Stimulated activated CD8-positive, alpha-beta memory T cell treated with anti-CD3 and anti-CD28 coated beads, Interleukin-12 subunit alpha, Interleukin-12 subunit beta, amount 100 ng/mL, for 24 hours (primary cell): ENCODE data around the gene SLC1A2.

Experiments used
- DNase-seq: peaks from one replicate; pipeline ENCODE4 v3.0.0-alpha.2; 2020; ENCODE audit errors: extremely low read depth

The SLC1A2 gene

DNA sequence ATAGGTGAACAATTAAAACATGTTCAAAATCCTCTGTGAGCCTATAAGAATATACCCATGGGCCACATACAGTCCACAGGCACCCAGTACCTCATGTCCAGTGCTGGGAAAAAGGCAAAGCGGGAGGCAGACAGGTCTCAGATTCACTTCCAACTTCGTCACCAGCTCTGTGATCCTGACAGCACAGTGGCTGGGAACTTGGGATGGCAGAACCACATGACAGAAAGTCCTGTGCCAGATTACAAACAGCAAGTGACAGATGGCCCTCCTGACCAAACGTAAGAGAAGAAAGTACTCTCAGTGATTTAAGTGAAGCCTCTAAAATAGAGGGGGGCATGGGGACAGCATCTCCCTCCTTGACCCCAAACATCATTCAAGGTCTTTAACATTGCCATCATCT is 5.8 kb downstream of the SLC1A2 start:
- DNase-seq: no peak

DNA sequence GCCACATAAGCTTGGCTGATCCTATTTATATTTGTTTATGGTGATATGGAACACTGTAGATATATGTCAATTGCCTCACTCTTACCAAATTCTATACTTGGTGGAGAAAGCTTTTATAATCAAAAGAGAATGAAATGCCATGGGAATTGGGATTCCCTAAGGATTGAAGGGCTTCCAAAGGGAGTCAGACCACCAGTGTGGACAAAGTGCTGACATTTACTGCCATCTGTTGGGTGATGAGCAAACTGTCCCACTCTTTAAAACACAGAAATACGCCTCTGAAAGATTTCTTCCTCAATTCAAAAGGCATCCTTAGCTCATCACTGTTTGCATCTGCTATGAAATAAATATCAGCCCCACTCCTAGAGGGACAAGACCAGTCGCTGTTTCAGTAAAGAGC is 7.1 kb downstream of the SLC1A2 start:
- DNase-seq: no peak

DNA sequence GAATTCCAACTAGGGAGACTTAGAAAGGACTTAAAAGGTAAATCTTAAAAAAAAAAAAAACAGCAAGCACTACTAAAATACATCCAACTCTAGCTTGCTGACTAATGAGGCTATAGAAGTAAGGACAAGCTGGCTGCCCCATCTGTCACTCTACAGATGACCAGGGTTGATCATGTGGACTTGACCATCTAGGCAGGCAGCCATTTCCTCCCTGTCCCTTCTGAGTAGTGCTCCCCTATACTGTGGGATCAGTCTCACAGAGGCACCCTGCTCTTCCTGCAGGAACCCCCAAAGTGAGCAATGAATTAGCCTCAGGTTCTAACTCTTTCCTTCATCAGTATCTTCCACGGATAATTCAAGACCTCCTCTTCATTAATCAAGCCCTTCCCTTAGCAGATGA is 12.3 kb downstream of the SLC1A2 start:
- DNase-seq: no peak

DNA sequence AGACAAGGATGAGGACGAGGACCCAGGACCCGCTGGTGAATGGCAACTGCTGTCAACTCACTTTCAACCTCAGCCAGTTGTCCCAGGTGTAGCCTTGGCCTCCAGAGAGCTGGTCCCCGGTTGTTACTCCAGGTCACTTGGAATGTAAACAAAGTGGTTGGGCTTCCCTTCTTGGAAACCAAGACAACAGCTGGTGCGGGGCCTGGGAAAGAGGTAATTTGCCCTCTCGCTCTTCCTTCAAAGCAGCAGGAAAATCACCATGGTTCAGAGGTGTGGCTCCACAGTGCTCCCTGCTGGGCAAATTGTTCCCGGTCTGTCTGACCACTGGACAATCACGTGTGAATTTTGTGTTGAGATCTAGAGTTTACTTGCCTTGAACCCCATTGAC is 15.0 kb downstream of the SLC1A2 start:
- no peak for DNase-seq

DNA sequence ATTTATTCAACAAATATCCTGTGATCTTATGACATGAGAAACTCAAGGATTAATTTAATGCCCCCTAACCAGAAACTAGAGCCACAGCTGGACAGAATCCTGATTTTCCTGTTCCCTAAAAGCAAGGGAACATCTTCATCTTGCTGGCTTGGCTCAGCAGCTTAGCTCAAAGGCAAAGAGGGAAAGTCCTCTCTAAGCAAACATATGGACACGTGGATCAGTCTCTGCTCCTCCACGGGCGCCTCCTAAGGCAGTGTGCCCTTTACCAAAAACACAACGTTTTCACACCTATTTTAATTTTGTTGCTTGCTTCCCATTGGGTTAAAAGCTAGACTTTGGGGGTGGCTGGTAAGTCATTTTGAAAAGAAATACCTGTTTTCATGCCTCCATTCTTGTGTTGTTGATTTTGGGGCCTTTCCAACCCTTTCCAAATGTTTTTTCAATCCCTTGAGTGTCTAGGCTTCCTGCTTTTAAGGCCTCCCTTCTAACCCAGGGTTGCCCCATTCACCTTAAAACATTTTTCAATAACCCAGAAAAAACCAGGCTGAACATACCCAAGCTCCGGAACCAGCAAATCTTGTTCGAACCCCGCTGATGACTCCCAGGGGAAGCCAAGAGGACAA is 15.5 kb downstream of the SLC1A2 start:
- no peak for DNase-seq

DNA sequence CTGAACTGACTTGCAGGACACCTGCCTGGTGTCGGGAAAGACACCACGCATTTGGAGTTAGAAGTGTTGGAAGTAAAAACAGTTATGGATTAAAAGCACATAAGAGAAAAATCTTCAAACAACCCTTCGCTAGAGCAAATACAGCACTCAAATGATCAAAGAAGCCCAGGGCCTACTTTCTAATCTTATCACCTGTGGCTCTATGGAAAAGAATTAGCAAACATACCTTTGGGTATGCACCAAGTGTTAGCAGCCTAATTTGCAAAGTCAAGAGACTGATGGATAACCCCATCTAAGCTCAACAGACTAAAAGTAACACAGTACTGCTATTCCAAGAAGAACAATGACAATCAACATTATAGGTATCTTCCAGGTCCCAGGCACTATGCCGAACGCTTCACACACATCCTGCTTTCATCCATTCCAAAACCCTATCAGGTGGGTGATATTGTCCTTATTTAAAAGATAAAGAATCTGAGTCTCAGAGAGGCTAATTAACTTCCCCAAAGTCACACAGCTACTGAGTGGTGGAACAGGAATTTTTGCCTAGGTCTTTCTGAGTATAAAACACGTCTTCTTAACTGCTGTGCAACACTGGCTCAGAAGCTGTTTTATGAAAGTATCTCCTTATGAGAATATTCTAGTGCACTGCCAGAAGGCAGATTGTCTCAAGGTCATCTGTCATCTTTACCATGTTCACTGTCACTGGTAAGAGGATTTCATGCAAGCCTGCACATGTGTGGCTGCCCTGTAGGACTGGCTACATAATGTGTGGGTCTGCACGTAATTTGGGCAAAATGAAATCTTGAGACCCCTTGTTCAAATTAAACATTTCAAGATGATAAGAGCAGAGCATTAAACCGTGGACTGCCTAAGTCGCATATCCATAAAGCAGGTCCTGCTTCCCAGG is 16.4 kb downstream of the SLC1A2 start:
- DNase-seq: no peak

DNA sequence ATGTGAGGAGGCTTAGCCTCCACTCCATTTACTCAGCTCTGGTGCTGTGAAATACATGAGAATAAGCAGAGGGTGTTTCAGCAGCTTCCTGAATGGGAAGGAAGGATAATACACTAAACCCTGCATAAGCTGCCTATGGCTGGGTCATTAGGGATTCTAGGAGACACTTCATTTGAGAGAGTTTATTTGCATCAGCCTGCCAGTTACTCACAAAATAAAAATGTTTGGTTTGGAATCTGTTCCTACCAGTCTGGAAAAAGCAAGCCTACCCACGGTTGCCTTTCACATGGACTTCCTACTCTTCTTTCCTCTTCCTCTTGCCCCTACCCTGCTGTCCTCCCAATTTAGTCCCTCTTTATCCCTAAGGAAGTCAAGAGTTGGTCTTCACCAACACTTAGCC is 20.5 kb downstream of the SLC1A2 start:
- no peak for DNase-seq

DNA sequence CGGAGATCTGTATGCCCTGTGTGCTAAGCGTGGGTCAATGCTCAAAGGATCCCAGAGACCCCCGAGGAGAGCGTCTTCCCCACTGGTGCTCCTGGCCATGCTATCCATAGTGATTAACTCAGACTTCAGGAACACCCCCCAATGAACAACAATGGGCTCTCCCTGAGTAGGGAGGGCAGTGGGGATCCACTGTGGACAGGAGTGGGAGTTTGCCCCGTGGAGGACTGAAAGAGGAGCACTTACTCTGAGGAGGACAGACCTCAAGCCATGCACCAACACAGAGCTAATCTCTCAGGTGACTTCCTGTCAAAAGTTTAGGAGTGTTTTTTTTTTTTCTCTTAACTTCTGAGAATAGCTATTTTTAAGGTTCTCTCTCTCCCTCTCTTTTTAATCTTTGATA is 24.4 kb downstream of the SLC1A2 start:
- DNase-seq: no peak

DNA sequence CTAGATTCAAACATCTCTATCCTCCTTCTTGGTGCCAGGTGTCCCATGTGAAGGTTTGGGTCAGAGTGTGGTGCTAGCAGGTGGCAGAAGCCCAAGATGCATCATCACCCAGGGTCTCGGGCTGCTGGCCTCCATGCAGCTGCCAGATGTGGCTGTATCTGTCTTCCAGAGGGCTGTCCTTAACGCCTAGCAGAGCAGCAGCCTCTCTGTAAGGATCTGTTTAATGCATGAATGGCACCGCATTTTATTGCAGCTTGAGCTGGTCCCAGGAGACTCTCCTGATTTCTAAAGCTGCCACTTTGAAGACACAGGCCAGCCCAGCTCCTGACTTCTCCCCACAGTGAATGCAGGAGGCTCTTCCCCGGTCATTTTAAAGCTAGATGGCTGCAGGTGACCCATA is 26.3 kb downstream of the SLC1A2 start:
- DNase-seq: no peak

DNA sequence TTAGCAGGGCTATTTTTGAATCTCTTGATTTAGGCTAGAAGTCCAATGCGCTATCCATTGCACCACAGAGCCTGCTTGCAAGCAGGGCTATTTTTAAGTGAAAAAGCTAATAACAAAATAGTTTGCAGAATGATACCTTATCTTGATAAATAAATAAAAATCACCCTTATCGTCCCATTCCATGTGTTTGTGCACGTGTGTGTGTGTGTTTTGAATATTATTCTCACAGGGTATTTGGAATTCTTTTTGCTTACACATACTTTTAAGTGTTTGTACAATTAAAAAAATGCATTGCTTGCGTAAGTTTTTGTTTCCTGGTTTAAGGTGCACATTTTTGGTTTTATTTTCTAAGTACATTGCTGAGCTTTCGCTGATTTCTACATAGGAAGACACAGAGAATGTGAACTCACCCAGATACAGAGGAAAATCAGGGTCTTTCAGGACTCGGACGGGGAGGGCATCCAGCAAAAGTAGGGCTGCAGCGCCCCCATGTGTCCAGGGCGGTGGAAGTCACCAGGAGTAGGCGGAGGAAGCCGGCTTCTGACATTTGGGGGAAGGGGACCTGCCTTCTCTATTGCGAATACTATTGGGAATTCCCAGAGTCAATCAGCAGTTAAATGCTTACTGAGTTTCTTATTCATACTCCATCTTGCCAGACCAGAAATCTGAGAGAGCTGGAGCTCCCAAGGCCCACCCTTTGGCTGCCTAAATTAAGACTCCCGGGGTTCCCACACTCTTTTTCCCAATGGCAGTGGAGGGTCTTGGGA is 27.3 kb downstream of the SLC1A2 start:
- DNase-seq: peak; percentile 65

DNA sequence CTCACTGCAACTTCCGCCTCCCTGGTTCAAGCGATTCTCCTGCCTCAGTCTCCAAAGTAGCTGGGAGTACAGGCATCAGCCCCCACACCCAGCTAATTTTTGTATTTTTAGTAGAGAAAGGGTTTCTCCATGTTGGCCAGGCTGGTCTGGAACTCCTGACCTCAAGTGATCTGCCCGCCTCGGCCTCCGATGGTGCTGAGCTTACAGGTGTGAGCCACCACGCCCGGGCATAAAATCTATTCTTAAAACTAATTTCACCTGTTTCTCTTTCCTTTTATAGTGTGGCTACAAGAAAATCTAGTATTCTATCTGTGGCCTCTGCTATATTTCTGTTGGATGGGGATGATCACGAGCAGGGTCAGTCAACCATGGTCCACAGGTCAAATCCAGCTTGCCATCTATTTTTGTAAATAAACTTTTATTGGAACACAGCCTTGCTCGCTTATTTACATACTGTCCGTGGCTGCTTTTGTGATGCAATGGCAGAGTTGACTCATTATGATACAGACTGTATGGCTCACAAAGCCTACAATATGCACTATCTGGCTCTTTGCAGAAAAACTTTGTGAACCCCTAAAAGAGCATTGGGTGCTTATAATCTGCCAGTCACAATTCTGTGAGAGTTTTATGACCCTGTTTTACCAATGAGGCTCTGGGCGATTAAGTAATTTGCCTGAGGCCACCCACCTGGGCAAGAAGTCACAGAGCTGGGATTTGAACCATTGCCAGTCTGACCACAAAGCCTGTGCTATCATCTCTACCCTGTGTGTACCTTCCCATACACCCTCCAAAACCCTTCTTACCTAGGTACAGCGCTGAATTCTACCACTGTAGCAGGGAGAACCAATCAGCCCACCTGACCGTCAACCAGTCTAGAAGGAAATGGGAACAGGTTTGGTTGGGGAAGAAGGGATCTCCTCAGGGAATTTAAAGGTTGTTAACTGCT is 28.3 kb downstream of the SLC1A2 start:
- no peak for DNase-seq

DNA sequence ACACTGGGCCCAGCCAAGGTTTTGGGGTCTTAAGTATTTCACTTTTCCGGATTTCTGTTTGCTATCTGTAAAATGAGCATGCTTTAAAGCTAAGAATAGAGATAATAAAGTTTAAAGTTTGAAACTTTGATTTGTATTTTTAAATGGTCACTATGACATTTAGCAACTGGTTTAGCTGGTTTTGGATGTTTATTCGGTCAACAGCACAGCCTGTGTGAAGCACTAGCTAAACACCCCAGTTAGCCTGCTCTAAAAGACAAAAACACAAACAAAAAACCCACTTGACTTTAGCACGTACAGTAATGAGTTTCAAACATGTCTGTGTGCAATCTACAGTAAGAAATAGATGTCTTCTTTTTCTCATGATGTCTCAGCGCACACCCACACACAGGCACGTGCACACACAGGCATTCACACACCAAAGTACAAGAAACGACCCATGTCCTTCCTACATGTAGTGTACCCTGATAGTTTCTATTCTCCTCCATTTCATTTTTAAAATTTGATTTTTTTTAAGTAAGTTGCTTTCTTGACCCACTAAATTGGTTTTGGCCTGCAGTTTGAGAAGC is 29.4 kb downstream of the SLC1A2 start:
- DNase-seq: no peak

DNA sequence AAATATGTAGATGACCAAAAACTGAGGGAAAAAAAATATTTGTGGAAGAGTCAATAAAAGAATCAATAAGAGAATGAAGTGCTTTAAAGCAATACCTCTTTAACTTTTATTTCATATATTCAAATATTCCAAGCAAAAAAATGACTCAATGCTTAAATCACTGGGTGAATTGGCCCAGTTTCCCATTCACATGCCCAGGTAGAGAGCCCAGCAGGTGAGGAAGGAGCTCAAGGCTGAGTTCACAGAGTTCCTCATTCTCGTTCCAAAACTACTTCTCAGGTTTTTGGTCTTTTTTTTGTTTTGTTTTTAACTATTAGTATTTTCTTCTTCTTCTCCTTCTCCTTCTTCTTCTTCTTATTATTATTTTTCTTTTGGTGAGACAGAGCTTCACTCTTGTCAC is 30.2 kb downstream of the SLC1A2 start:
- DNase-seq: no peak

DNA sequence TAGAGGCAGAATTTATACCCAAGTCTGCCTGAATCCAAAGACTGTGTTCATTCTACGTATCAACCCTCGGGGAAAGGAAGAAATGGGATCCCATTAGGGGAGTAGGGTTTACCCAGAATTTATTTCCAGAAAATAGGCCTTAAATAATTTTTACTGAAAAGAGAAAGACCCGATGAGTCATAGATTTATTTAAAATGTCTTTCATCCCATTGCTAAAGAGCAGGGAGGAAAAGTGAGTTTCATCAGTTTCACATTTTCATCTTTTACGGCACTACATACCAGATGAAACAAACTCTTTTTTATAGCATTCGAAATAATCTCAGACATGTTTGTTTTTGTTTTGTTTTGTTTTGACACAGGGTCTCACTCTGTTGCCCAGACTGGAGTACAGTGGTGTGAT is 31.3 kb downstream of the SLC1A2 start:
- no peak for DNase-seq

DNA sequence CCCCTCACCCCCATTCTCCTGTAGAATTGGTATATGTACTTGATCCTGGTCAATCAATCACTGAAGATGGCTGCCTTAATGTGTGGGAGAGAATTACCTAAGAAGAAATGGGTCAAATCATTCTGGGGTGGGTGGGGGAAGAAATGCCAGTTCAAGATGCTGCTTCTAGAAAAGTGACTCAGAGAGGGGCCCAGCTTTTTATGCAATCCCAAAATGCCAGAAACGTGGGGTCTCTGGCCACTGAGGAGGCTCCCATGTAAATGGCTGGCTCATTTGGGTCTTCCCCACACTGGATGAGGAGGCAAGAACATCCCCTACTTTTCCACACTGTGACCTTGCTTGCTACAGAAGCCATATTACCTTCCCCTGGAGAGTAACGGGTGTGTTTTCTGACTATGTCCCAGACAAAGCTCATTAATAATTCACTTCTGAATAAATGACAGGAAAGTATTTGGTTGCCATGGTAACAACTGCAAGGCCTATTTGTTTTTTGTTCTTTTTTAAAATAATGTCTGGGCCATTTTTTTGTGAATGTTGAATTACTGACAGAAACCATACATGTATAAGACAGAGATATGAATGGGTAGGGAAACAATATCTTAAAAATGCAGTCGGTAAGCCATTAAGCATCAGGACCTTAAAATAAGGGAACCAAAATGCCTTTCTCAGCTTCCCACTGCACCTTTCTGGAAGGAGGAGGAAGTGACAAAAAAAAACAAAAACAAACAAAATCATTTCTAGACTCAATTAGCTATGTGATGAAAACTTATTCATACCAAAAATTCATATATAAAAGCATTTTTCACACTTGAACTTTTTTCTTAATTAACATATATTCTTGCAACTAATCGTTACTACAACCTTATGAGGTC is 32.0 kb downstream of the SLC1A2 start:
- no peak for DNase-seq

DNA sequence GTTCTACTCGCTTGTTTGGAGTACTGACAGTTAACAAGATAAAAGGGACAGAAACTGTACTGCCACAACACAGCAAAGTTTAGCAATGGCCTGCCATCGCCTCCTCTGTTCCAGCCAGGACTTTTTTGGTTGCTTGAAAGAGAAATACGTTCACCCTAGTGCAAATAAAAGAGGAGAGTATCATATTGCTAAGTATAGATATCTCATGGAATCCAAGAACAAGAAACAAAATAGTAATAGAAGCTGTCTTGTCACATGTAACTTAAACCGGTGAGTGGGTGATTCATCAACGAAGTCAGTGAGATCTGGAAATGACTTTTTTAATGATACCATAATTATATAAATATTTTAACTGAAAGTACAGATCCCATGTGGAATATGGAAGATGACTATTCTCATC is 35.4 kb downstream of the SLC1A2 start:
- no peak for DNase-seq

DNA sequence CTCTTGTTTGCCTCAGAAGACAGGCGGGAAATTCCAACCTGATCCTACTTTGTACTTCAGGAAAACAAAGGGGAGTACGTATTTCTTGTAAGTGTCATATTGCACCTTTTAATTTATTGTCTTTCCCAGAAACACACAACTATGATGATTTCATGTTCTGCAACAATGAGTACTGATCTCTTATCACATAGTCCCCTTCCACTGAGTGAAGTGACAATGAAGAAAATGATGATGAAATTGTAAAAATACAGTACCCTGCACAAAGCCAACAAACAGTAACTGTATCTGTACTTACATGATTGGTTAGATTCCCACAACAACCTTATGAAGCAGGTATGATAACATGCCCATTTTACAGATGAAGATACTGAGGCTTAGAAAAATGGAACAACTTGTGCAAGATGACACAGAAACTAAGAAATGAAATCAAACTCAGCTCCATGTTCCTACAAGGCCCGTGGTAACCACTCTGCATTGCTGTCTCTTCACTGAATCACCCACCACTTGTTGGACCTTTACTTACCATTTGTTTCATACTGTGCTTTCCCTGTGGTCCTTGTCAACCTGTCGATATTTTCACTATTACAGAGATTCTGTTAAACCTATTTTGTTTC is 37.5 kb downstream of the SLC1A2 start:
- DNase-seq: no peak

DNA sequence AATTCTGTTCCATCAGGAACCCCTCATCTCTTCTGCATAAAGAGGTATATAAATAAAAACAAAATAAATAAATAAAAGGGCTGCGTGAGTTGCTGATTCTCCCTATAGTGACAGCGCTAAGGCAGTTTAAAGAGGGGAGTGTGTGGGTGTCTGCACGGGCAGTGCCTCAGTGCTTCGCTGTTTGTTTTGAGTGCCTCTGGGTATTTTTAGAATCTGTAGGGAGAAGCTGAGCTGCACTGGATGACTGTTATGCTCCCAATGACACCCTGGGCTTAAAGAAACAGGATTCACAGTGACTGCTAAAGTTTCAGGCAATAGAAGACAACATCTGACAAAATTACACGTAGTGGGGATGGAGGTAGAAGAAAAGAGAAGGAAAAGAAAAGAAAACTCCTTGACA is 38.8 kb downstream of the SLC1A2 start:
- no peak for DNase-seq

DNA sequence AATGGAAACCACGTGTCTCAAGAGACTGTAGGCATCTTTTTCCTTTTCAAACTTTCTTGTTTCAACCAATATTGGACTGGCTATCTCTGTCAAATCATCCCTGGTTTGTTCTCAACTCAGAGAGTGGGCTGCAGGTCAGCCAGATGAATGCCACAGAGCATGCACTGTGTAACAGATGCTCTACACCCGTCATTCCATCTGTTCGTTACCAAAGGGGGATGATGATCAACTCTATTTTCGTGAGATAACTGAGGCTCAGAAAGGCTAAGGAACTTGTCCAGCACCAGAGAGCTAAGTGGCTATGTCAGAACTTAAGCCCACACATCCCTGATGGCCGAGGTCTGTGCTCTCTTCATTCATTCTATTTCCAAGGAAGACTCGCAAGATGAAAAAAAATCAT is 42.1 kb downstream of the SLC1A2 start:
- no peak for DNase-seq

DNA sequence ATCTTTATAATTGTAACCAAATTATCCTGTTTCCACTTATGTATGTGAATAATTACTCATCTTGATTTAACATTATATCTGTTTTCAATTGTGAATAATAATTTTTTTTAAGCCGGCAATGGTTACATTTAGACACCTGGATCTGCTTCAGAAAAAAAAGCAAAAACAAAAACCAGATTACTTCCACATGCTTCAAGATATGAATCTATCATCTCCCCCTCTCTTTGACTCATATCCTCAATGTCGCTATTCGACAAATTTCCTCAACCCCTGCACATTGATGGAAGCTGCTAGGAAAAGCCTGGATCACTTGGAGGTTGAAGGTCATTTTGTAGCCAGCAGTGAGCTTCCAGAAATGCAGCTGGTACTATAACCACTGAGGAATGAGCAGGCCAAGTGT is 42.7 kb downstream of the SLC1A2 start:
- DNase-seq: no peak
